Eye (tissue), 1 donor: Measurements from ENCODE around the gene NELFCD.
"Not testable (repeated sequence)": the region's sequence is repeated elsewhere in the genome, so short reads cannot be mapped to it uniquely, and the experiment has no call there.

Source experiments
- DNase-seq: peaks from one replicate; pipeline ENCODE4 v3.0.0-alpha.2; 2015

The NELFCD gene

DNA sequence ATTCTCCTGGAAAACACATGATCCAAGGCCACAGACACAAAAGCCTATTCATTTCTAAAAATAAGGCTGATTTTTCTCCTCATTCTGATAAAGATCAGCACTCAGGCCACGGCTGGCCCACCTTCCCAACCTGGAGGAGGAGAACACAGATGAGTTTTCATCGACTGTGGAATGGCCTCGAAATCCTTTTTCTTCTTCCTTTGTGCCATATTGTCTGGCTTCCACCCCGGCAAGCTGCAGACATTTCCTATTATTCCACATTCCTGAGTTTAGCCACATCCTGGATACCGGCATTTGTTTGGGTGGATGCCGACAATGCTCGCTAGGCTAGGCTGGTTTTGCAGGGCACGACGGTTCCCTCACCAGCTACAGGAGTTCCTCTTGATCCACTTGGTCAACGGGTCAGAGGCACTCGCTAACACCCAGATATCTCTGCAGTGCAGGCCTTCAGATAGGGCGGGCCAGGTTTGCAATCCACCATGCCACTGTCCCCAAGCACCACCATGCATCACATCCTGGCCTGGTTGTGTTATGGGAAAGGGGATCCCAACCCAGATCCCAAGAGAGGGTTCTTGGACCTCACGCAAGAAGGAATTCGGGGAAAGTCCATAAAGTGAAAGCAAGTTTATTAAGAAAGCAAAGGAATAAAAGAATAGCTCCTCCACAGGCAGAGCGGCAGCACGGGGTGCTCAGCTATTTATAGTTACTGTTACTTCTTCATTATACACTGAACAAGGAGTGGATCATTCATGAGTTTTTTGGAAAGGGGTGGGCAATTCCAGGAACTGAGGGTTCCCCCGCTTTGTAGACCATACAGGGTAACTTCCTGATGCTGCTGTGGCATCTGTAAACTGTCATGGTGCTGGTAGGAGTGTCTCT lies 30.2 kb downstream of the NELFCD start:
- DNase-seq: peak; percentile 58

- not testable (repeated sequence) for DNase-seq
Observed at GRCh38 chr20:59011874-59012157, 30.8 kb downstream of the NELFCD start.

DNA sequence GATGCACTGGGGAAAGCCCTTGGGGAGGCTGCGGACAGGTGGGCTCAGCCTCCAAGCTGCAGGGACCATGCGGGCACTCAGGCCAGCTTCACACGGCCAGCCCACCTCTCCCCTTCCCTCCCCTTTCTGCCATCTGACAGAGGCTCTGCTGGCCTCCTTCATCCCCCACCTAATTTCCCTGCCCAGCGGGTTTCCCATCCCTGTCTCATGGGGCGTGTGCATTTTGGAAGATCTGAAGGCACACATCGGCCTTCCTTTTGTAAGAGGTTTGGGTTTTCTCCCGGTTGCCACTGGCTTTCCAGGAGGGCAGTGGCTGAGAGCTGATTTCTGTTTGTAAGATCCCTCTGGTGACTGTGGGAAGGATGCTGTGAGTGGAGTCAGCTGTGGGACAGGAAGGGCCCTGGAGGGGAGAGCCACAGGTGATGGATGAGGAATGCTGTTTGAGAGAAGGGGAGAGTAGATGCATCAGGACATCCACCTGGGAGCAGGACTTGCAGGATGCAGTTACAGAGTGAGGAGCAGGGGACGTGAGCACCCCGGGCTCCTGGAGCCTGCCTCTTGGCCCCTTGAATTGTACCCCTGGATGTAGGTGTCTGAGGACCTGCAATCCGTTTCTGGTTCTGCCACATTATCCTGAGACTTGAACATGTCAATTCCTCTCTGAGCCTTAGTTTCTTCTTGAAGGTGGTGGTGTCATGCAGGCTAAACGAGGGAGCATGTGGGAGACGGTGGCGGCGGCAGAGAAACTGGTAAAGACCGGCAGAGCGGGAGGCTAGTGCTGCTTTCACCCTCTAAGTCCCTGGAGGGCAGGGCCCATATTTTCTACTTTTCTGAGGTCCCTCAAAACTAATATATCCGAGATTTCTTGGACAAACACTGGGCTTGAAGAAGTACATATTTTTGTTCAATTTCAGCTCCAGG lies 32.2 kb downstream of the NELFCD start:
- DNase-seq: no peak

DNA sequence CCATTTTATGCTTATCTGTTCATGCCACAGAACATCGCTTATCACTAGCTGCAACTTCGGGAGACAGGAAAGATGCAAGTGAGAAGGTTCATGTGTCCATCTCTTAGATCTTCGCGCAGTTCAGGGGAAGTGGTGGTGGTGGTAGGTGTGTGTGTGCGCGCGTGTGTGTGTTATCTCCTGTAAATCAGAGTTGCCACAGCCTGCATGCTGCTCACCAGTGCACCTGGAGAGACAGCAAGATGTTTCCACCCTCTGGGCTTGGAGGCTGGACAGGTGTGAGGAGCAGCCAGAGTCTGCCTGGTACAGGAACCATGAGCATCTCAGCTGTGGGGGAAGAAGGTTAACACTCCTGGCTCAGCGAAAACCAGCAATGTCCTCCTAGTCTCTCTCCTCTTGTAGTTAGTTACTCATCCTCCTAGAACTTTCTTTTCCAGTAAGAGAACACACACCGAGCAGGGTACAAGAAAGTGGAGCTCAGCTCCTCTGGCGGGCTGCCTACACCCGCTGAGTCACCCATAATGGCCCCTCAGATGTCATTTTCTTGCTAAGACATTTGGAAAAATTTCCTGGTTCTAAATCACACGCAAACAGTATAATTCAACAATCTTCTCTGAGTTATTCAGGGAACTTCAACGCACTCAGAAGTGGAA lies 33.0 kb downstream of the NELFCD start:
- DNase-seq: no peak

DNA sequence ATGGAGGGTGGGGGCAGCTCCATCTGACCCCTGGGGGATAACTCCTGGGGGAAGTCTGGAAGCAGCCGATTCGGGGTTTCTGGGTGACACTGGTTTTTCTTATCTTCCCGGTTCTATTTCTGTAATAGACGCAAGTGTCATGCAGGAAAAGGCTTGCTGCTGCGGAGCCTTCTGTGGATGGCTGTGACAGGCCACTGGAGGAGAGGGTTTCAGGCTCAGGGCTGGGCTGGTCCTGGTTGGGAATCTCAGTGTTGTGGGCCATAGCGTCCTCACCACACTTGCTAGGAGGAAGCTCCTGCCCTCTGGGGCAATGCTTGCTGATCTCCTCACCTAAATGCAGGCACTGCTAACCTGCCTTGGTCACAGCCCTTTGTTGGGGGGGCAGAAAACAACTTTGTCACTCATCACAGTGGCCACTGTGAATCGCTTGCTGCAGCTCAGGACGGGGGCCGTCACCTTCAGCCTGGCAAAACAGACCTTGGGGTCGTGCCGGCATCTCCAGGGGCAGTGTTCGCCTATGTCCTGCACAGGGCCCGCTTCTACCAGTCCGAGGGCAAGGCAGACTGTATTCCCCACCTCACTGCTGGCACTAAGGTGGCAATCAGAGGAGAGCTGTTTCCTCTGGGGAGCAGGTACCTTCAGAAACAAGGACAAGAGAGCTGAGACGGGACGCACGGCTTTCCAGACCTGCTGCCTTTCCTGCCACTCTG lies 33.8 kb downstream of the NELFCD start:
- DNase-seq: no peak

- no peak for DNase-seq
Observed at GRCh38 chr20:59015411-59015810, 34.4 kb downstream of the NELFCD start.

DNA sequence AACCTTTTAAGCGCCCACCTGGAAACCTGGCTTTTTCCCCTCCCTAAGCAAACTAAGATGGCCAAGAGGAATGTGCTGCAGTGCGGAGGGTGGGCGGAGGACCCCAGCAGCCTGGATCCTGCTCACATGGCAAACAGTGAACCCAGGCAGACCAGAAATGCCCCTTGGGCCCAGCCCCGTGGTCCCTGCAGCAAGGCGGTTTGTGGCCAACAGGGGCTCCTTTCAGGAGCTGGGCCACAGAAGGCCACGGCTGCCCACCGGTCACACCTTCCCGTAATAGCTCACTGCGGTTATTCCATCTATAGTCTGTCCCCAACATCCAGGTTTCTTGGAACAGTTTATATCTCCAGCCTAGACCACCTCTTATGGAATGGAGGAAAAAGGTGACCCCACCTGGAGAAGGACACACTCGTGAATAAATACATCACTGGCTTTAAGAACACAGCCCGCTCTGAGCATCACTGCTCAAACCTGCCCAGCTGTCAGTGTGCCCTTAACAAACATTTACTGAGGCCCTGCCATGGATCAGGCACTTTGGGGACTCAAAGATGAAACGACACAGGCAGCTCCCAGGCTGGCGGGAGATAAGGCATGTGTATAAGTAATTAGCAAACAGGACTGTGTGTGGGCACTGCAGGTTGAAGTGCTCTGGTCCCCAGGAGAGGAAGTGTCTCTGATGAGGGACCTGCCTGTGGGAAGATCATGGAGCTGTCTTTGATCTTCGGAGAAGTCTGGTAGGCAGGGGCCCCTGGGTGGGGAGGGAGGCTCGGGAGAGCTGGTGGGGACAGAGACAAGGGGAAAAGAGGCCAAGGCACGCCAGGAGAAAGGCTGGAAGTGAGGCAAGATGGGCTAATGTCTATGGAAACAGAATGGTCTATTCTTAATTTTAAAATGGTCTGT lies 35.0 kb downstream of the NELFCD start:
- no peak for DNase-seq

- DNase-seq: no peak
Observed at GRCh38 chr20:59016795-59017492, 35.9 kb downstream of the NELFCD start.

DNA sequence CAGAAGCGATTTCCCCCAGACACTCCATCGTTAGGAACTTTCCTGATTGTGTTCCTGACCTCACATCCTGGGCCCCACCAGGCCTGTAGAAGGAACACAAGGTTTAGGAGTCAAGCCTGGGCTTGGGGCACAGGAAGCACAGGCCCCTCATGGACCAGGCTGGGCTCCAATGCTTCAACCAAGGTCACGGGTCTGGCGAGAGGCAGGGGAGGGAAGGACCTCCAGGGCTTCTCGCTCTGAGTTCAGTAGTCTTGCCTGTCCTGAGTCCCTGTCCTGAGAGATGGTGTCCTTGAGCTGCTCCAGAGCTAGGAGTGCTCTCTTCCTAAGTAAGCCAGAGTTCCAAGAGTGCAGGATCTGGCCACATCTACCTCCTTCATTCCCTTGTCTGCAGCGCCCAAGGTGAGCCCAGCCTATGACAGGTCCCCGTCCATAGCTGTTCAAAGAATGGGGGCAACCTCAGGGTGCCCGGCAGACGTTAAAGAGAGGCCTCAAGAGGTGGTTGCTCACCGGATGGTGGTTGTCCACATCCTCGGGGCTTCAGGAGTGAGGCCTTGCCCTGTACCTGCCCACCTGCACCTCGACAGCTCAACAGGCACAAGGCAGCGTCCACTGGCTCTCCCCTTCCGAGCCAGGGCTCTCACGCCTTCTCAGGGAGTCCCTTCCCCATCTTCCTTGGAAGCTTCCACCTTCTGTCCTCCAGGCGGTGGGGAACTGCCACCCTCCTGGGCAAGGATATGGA lies 36.6 kb downstream of the NELFCD start:
- no peak for DNase-seq

GRCh38 chr20:59018817-59019216 lies 37.8 kb downstream of the NELFCD start:
- no peak for DNase-seq

DNA sequence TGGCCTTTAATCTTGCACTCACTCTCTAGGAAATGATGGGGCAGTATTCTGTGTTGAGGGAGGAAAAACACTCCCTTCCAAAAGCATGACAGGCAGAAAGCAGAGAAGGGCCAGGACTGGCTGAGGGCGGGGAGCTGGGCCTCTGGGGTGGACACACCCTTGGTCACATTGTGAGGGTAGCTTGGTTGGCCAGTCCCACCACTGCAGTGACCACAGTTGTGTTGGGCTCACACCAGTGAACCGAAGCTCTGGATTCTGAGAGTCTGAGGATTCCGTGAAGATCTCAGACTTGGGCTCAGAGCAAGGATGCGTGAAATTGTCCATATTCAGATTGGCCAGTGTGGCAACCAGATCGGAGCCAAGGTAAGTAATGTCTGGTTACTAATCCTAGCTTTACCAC lies 38.2 kb downstream of the NELFCD start, which contains the start of gene TUBB1:
TSS of gene TUBB1 (plus strand) at position 213 of the 400 bp plus-strand sequence. CDS start at position 307, 94 bp downstream.
- DNase-seq: no peak

DNA sequence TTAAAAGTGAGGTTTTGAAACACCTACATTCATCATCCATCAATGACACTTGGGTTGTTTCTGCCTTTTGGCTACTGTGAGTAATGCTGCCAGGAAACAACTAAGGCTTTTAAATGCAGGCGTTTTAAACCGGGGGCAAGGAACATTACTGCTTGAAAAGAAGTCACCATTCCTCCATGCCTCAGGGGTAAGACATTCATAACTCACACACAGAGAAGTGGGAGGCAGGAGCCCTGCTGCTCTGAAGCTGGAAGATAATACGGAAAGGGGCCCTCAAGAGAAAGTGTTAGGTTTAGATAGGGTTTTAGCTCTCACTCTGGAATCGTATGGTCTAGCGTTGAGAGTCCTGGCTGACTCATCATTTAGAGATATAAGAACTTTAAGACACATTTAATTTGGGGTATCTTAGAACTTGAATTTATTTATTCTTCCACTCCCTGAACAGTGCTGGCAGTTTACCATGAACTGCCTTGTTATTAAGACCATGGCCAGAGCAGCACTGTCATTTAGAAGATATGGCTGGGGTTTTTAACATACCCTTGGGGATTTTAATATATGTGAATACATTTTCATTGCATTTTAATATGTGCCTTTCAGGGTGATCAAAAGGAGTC lies 40.0 kb downstream of the NELFCD start:
- no peak for DNase-seq

DNA sequence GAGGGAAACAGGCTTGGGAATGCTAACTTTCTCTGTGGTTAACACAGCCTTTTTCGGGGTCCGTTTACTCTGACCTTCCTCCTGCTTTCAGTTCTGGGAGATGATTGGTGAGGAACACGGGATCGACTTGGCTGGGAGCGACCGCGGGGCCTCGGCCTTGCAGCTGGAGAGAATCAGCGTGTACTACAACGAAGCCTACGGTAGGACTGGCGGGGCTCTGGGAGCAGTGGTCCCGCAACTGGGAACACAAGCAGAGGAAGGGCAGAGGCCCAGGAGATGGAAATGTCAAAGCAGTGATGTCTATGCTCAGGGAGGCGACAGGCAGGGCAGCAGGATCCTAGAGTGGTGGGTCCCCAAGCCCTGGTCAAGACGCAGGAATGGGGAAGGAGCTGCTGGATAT lies 41.7 kb downstream of the NELFCD start:
- DNase-seq: no peak

DNA sequence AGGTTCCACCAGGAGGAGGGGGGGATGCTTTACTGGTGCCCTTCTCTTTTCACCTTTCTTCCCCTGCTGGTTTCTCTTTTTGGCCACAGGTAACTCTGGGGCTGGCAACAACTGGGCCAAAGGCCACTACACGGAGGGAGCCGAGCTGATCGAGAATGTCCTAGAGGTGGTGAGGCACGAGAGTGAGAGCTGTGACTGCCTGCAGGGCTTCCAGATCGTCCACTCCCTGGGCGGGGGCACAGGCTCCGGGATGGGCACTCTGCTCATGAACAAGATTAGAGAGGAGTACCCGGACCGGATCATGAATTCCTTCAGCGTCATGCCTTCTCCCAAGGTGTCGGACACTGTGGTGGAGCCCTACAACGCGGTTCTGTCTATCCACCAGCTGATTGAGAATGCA lies 42.6 kb downstream of the NELFCD start:
- no peak for DNase-seq

DNA sequence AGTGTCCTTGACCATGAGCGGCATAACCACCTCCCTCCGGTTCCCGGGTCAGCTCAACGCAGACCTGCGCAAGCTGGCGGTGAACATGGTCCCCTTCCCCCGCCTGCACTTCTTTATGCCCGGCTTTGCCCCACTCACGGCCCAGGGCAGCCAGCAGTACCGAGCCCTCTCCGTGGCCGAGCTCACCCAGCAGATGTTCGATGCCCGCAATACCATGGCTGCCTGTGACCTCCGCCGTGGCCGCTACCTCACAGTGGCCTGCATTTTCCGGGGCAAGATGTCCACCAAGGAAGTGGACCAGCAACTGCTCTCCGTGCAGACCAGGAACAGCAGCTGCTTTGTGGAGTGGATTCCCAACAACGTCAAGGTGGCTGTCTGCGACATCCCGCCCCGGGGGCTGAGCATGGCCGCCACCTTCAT lies 43.1 kb downstream of the NELFCD start:
- no peak for DNase-seq

GRCh38 chr20:59025086-59025485 lies 44.0 kb downstream of the NELFCD start:
- no peak for DNase-seq

GRCh38 chr20:59025511-59025910 lies 44.5 kb downstream of the NELFCD start:
- no peak for DNase-seq

DNA sequence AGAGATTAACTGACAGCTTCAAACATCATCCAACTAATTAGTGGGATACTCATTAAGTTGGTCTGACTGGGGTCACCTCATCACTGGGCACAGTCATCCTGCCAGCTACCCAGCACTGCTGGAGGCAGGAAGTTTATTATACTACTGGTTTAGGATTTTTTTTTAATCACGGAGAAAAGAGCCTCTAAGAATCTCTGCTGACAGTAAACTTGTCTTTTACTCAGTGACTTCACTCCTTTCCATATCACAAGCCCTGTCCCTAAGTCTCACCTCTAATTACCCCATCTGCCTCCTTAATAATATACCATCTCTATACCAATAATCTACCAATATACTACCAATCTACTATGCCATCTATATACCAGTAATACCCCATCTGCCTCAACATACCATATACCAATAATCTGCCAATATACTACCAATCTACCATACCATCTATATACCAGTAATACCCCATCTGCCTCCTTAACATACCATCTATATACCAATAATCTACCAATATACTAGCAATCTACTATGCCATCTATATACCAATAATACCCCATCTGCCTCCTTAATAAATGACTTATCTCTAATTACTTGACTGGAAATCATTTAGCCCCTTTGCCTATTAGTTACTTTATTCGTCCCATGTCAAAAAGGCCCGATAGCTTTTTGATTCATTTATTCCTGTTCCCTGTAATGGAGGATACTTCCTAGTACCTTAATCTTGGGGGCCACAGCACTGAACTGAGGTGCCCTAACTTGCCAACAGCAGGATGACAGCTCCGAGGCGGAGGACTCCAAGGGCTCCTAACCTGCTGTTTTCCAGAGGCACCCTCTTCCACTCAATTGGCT lies 46.1 kb downstream of the NELFCD start:
- no peak for DNase-seq
